Bronchial epithelial cell (primary cell): ENCODE data around the gene C19orf73. TPM values are rescaled to one million over a fixed set of nuclear protein-coding genes. Genes with fewer than 3 reads are reported as not detected.
A peak's percentile ranks its signal among the peaks of the same experiment; 100 is the strongest.

Experiments
- DNase-seq: peaks from one replicate; pipeline ENCODE4 v3.0.0-alpha.2; 2010; ENCODE audit warnings: low read depth
- FAIRE-seq: peaks from 2 replicates; lab custom pipeline; 2011; peaks lifted over from hg19 to GRCh38; lab: Jason Lieb, UNC
- H3K27me3 ChIP-seq: 2 replicates; pipeline ENCODE4 v1.5.1; 2011; ENCODE audit warnings: low read length; ENCODE audit not compliant: control insufficient read depth, insufficient read depth
- H3K36me3 ChIP-seq: 2 replicates; pipeline ENCODE4 v1.5.1; 2011; ENCODE audit warnings: low read length; ENCODE audit not compliant: control insufficient read depth, insufficient read depth
- H3K4me3 ChIP-seq: 2 replicates; pipeline ENCODE4 v1.5.1; 2011; ENCODE audit warnings: mild to moderate bottlenecking, low read depth, low read length, control low read depth
- CTCF ChIP-seq: IDR thresholded peaks from 2 replicates; pipeline ENCODE4 v1.5.1; 2011; ENCODE audit warnings: mild to moderate bottlenecking, moderate library complexity, low read length, control low read depth, inconsistent platforms; ENCODE audit not compliant: insufficient read depth, severe bottlenecking
- total RNA-seq: library from RNA; depleted of rRNA; stranded (reverse); fragments of >200 nt; gene quantifications from 2 replicates; pipeline ENCODE4 v1.2.1, GENCODE V29; 2014

Gene C19orf73
- total RNA-seq, 1 donor from 2014 or later = 0.53 TPM

GRCh38 chr19:49092686-49093085 lies 26.3 kb downstream of the C19orf73 start:
- Histone ChIP-seq H3K27me3 (no peaks in the 10 kb centered on the region), H3K4me3 (no peak overlapping the region), H3K36me3 (peaks cover 29% of the 10 kb centered on the region)
- TF ChIP-seq CTCF = no peak
- DNase-seq = no peak
- no peak for FAIRE-seq

GRCh38 chr19:49091391-49092038 lies 27.4 kb downstream of the C19orf73 start:
- FAIRE-seq (peak; percentile 28), DNase-seq (no peak)
- Histone ChIP-seq H3K27me3 (no peaks in the 10 kb centered on the region), H3K4me3 (no peak overlapping the region), H3K36me3 (peaks cover 29% of the 10 kb centered on the region)
- no peak for TF ChIP-seq CTCF

- FAIRE-seq = no peak
- no peak for DNase-seq
- peaks cover 14% of the 10 kb centered on the region for H3K36me3 ChIP-seq
- H3K27me3 ChIP-seq = no peaks in the 10 kb centered on the region
- TF ChIP-seq CTCF = no peak
- H3K4me3 ChIP-seq = peak overlapping the region; percentile 79
These were observed 32.6 kb downstream of the C19orf73 start for GRCh38 chr19:49086296-49086695.

GRCh38 chr19:49085868-49086232 lies 33.1 kb downstream of the C19orf73 start:
- no peaks in the 10 kb centered on the region for H3K27me3 ChIP-seq
- no peak for TF ChIP-seq CTCF
- H3K4me3 ChIP-seq = peak overlapping the region; percentile 79
- peaks cover 13% of the 10 kb centered on the region for H3K36me3 ChIP-seq
- no peak for FAIRE-seq
- DNase-seq = no peak

GRCh38 chr19:49085020-49085867 lies 33.7 kb downstream of the C19orf73 start, which contains the start of gene SNRNP70:
Gene SNRNP70, plus strand, starts transcription at chr19:49085451. Its CDS starts 964 bp downstream, at chr19:49086415.
- Histone ChIP-seq H3K4me3 (peak within 1 kb of the TSS; percentile 79), H3K36me3 (peaks cover 8% of the 10 kb centered on the region), H3K27me3 (no peaks in the 10 kb centered on the region)
- FAIRE-seq (no peak), DNase-seq (peak; percentile 93)
- no peak for TF ChIP-seq CTCF
